ENCODE results near the gene DIPK1C. TPM values are rescaled to one million over a fixed set of nuclear protein-coding genes. Genes with fewer than 3 reads are reported as not detected.
A peak's percentile ranks its signal among the peaks of the same experiment; 100 is the strongest.

Gene DIPK1C
- total RNA-seq, 2 experiments from 2014 or later, result not detected

GRCh38 chr18:74480149-74480651 is 23.1 kb upstream of the DIPK1C start:
- H3K27ac Mint-ChIP-seq, result no peak overlapping the region
- H3K27me3 Mint-ChIP-seq, result peaks cover 9% of the 10 kb centered on the region
- POLR2A ChIA-PET, result no interaction called here
- Histone ChIP-seq H3K4me3 (ENCODE audit: low read length) (no peak overlapping the region), H3K27ac (ENCODE audit: low read depth in 1 of 2, low read length in 2 of 2) (no peak overlapping the region), H3K4me1 (ENCODE audit: insufficient read depth, low read length) (peaks cover 4% of the 10 kb centered on the region), H3K36me3 (ENCODE audit: insufficient read depth, low read length) (no peaks in the 10 kb centered on the region), H3K27me3 (ENCODE audit: control insufficient read depth in 1 of 2, insufficient read depth in 2 of 2, low read length in 2 of 2) (no peaks in the 10 kb centered on the region), H3K9me3 (ENCODE audit: control insufficient read depth in 1 of 2, insufficient read depth in 1 of 2, low read length in 2 of 2) (no peaks in the 10 kb centered on the region)
- no peak overlapping the region for H3K4me3 Mint-ChIP-seq
- CTCF ChIA-PET, result no interaction called here
- ATAC-seq (ENCODE audit: poor library complexity), result no peak
- no peak for DNase-seq
- peaks cover 9% of the 10 kb centered on the region for H3K4me1 Mint-ChIP-seq (ENCODE audit: low read depth)
- intact Hi-C loops (cut with DNase I, micrococcal nuclease), result no loop called here
- H3K9me3 Mint-ChIP-seq, result no peaks in the 10 kb centered on the region
- TF ChIP-seq CTCF (IDR thresholded peaks at IDR 0.05), result no peak
- no peaks in the 10 kb centered on the region for H3K36me3 Mint-ChIP-seq (ENCODE audit: low read depth)

- Mint-ChIP-seq H3K27ac (no peak overlapping the region), H3K9me3 (no peaks in the 10 kb centered on the region), H3K4me1 (ENCODE audit: low read depth) (peaks cover 3% of the 10 kb centered on the region), H3K4me3 (no peak overlapping the region), H3K27me3 (peaks cover 13% of the 10 kb centered on the region), H3K36me3 (ENCODE audit: low read depth) (no peaks in the 10 kb centered on the region)
- Histone ChIP-seq H3K27ac (ENCODE audit: low read depth in 1 of 2, low read length in 2 of 2) (no peak overlapping the region), H3K4me3 (ENCODE audit: low read length) (no peak overlapping the region), H3K9me3 (ENCODE audit: control insufficient read depth in 1 of 2, insufficient read depth in 1 of 2, low read length in 2 of 2) (no peaks in the 10 kb centered on the region), H3K27me3 (ENCODE audit: control insufficient read depth in 1 of 2, insufficient read depth in 2 of 2, low read length in 2 of 2) (no peaks in the 10 kb centered on the region), H3K36me3 (ENCODE audit: insufficient read depth, low read length) (no peaks in the 10 kb centered on the region), H3K4me1 (ENCODE audit: insufficient read depth, low read length) (peaks cover 1% of the 10 kb centered on the region)
- ChIA-PET POLR2A (no interaction called here), CTCF (no interaction called here)
- DNase-seq (no peak), ATAC-seq (ENCODE audit: poor library complexity) (no peak)
- no peak for TF ChIP-seq CTCF (IDR thresholded peaks at IDR 0.05)
- intact Hi-C loops (cut with DNase I, micrococcal nuclease), result loop anchor here in 1 of 2 experiments (5.0 kb wide), 1 partner anchor 42 kb away; no protein-coding TSS in a partner anchor
Measured at GRCh38 chr18:74479486-74480148, 22.5 kb upstream of the DIPK1C start.

GRCh38 chr18:74478880-74479279 is 21.8 kb upstream of the DIPK1C start:
- Histone ChIP-seq H3K9me3 (ENCODE audit: control insufficient read depth in 1 of 2, insufficient read depth in 1 of 2, low read length in 2 of 2) (no peaks in the 10 kb centered on the region), H3K27me3 (ENCODE audit: control insufficient read depth in 1 of 2, insufficient read depth in 2 of 2, low read length in 2 of 2) (no peaks in the 10 kb centered on the region), H3K4me1 (ENCODE audit: insufficient read depth, low read length) (no peaks in the 10 kb centered on the region), H3K4me3 (ENCODE audit: low read length) (no peak overlapping the region), H3K27ac (ENCODE audit: low read depth in 1 of 2, low read length in 2 of 2) (no peak overlapping the region), H3K36me3 (ENCODE audit: insufficient read depth, low read length) (no peaks in the 10 kb centered on the region)
- TF ChIP-seq CTCF (IDR thresholded peaks at IDR 0.05), result no peak
- POLR2A ChIA-PET, result no interaction called here
- CTCF ChIA-PET, result no interaction called here
- H3K27me3 Mint-ChIP-seq, result peaks cover 13% of the 10 kb centered on the region
- no peaks in the 10 kb centered on the region for H3K4me1 Mint-ChIP-seq (ENCODE audit: low read depth)
- DNase-seq (peak in 2 of 14 experiments; percentile 39 to 42), ATAC-seq (ENCODE audit: poor library complexity) (no peak)
- intact Hi-C loops (cut with DNase I, micrococcal nuclease), result loop anchor here in 1 of 2 experiments (5.0 kb wide), 1 partner anchor 42 kb away; no protein-coding TSS in a partner anchor
- H3K27ac Mint-ChIP-seq, result no peak overlapping the region
- H3K9me3 Mint-ChIP-seq, result no peaks in the 10 kb centered on the region
- H3K4me3 Mint-ChIP-seq, result no peak overlapping the region
- H3K36me3 Mint-ChIP-seq (ENCODE audit: low read depth), result no peaks in the 10 kb centered on the region
